H1 (cell line): ENCODE data around the gene TGFA. TPM values are rescaled to one million over a fixed set of nuclear protein-coding genes. Genes with fewer than 3 reads are reported as not detected.

Experiments
- CTCF ChIA-PET: fragments of 300-600 bp; sonication (Branson Sonifier 250); formaldehyde crosslinking; loops from one replicate; lab custom pipeline; 2021; ENCODE audit not compliant: partially characterized antibody; lab: Charles Lee
- POLR2A ChIA-PET: fragments of 300-600 bp; sonication (Branson Sonifier 250); formaldehyde crosslinking; loops from one replicate; lab custom pipeline; 2021; ENCODE audit warnings: inconsistent platforms; ENCODE audit not compliant: partially characterized antibody; lab: Charles Lee
- DNase-seq, 2 experiments: peaks; one replicate each; pipeline versions ENCODE4 v3.0.0 to v3.0.0-alpha.2; 2010 to 2022; ENCODE audit warnings: low spot score in 2 of 2, low read depth in 1 of 2, mixed read lengths in 1 of 2
- FAIRE-seq: peaks from 2 replicates; lab custom pipeline; 2011; peaks lifted over from hg19 to GRCh38; lab: Jason Lieb, UNC
- H2AFZ ChIP-seq: 2 replicates; pipeline ENCODE4 v1.8.1; 2012; ENCODE audit warnings: low read length, inconsistent platforms
- H2AK5ac ChIP-seq: 2 replicates; pipeline ENCODE4 v1.6.1; 2013; ENCODE audit warnings: low read depth, low read length
- H2BK120ac ChIP-seq: replicated peaks from 2 replicates; pipeline ENCODE3; 2013; ENCODE audit warnings: low read depth, low read length, inconsistent platforms
- H2BK12ac ChIP-seq: 2 replicates; pipeline ENCODE4 v1.6.1; 2013; ENCODE audit warnings: low read depth, low read length
- H2BK15ac ChIP-seq: 2 replicates; pipeline ENCODE4 v1.6.1; 2013; ENCODE audit warnings: low read length
- H2BK20ac ChIP-seq: 2 replicates; pipeline ENCODE4 v1.6.1; 2013; ENCODE audit warnings: low read length
- H2BK5ac ChIP-seq: 2 replicates; pipeline ENCODE4 v1.6.1; 2013; ENCODE audit warnings: low read depth, low read length
- H3K14ac ChIP-seq: 2 replicates; pipeline ENCODE4 v1.6.1; 2013; ENCODE audit warnings: inconsistent platforms; ENCODE audit not compliant: insufficient read length
- H3K18ac ChIP-seq: 2 replicates; pipeline ENCODE4 v1.6.1; 2013; ENCODE audit warnings: low read length; ENCODE audit errors: extremely low read depth
- H3K23ac ChIP-seq: 2 replicates; pipeline ENCODE4 v1.6.1; 2013; ENCODE audit warnings: inconsistent platforms; ENCODE audit not compliant: insufficient read length
- H3K23me2 ChIP-seq: 2 replicates; pipeline ENCODE4 v1.6.1; 2013; ENCODE audit warnings: low read depth, low read length
- H3K27ac ChIP-seq: 2 replicates; pipeline ENCODE4 v1.6.1; 2011; ENCODE audit warnings: low read depth, low read length, inconsistent platforms
- H3K27me3 ChIP-seq, 4 experiments: replicated peaks in 1 of 4; 1 replicate in 1 of 4; 2 replicates in 3 of 4; pipeline versions ENCODE4 v1.6.1 to v1.8.1; 2011 to 2013; ENCODE audit warnings: low read length in 3 of 4, mild to moderate bottlenecking in 3 of 4, inconsistent platforms in 2 of 4, mixed read lengths in 2 of 4, moderate library complexity in 1 of 4; ENCODE audit not compliant: control insufficient read depth in 3 of 4, insufficient read depth in 3 of 4; ENCODE audit errors: extremely low read depth in 1 of 4
- H3K36me3 ChIP-seq, 4 experiments: 2 replicates each; pipeline versions ENCODE4 v1.6.1 to v1.8.1; 2011 to 2013; ENCODE audit warnings: mild to moderate bottlenecking in 4 of 4, low read length in 3 of 4, moderate library complexity in 2 of 4, control low read depth in 1 of 4, inconsistent platforms in 1 of 4; ENCODE audit not compliant: insufficient read depth in 4 of 4, control insufficient read depth in 2 of 4
- H3K4ac ChIP-seq: replicated peaks from 2 replicates; pipeline ENCODE3; 2013; ENCODE audit warnings: low read length, low read depth, mixed read lengths, inconsistent platforms; ENCODE audit not compliant: insufficient read length
- H3K4me1 ChIP-seq, 4 experiments: replicated peaks in 1 of 4; 1 replicate in 1 of 4; 2 replicates in 3 of 4; pipeline versions ENCODE4 v1.6.1 to v1.8.1; 2011 to 2013; ENCODE audit warnings: low read length in 3 of 4, inconsistent platforms in 2 of 4, mixed read lengths in 1 of 4; ENCODE audit not compliant: insufficient read depth in 4 of 4, control insufficient read depth in 3 of 4
- H3K4me2 ChIP-seq, 2 experiments: 2 replicates each; pipeline versions ENCODE4 v1.6.1 to v1.8.1; 2011 to 2013; ENCODE audit warnings: low read depth in 2 of 2, low read length in 2 of 2, control low read depth in 1 of 2, inconsistent platforms in 1 of 2, mild to moderate bottlenecking in 1 of 2; ENCODE audit not compliant: insufficient read depth in 1 of 2
- H3K4me3 ChIP-seq, 4 experiments: fragments of 200-600, 300-600 bp in 1 of 4; sonication (generic), shearing (Covaris generic), sonication (Bioruptor Twin) in 1 of 4; 2 replicates each; pipeline versions ENCODE4 v1.5.1 to v1.8.1; 2011 to 2016; ENCODE audit warnings: low read length in 4 of 4, low read depth in 3 of 4, control low read depth in 2 of 4, inconsistent platforms in 2 of 4, mild to moderate bottlenecking in 2 of 4, mixed read lengths in 1 of 4, moderate library complexity in 1 of 4; ENCODE audit not compliant: insufficient read depth in 2 of 4; ENCODE audit errors: extremely low read depth in 1 of 4
- H3K56ac ChIP-seq: replicated peaks from 2 replicates; pipeline ENCODE3; 2013; ENCODE audit warnings: low read depth, mild to moderate bottlenecking, mixed read lengths, low read length, inconsistent platforms; ENCODE audit not compliant: insufficient read length
- H3K79me1 ChIP-seq: 2 replicates; pipeline ENCODE4 v1.6.1; 2013; ENCODE audit warnings: low read depth, low read length, control low read depth
- H3K79me2 ChIP-seq, 2 experiments: 2 replicates each; pipeline versions ENCODE4 v1.6.1 to v1.8.1; 2012 to 2013; ENCODE audit warnings: low read length in 2 of 2, mild to moderate bottlenecking in 2 of 2, inconsistent platforms in 1 of 2; ENCODE audit not compliant: insufficient read depth in 2 of 2, control insufficient read depth in 1 of 2
- H3K9ac ChIP-seq, 4 experiments: replicated peaks in 1 of 4; 1 replicate in 1 of 4; 2 replicates in 3 of 4; pipeline versions ENCODE4 v1.6.1 to v1.8.1; 2011 to 2013; ENCODE audit warnings: low read depth in 3 of 4, low read length in 3 of 4, control low read depth in 2 of 4, mild to moderate bottlenecking in 2 of 4, moderate library complexity in 2 of 4, inconsistent platforms in 1 of 4; ENCODE audit errors: extremely low read depth in 1 of 4
- H3K9me3 ChIP-seq, 2 experiments: 2 replicates each; pipeline versions ENCODE4 v1.6.1 to v1.8.1; 2012 to 2013; ENCODE audit warnings: mild to moderate bottlenecking in 2 of 2, moderate library complexity in 2 of 2, control low read depth in 1 of 2, inconsistent platforms in 1 of 2, low read depth in 1 of 2, low read length in 1 of 2, mixed read lengths in 1 of 2; ENCODE audit not compliant: insufficient read depth in 2 of 2
- H4K20me1 ChIP-seq, 2 experiments: replicated peaks in 1 of 2; 2 replicates each; pipeline versions ENCODE3 to v1.8.1; 2011 to 2013; ENCODE audit warnings: inconsistent platforms in 2 of 2, low read length in 2 of 2, mild to moderate bottlenecking in 1 of 2; ENCODE audit not compliant: insufficient read depth in 2 of 2, control insufficient read depth in 1 of 2
- H4K5ac ChIP-seq: 2 replicates; pipeline ENCODE4 v1.6.1; 2013; ENCODE audit warnings: low read length, low read depth, mixed read lengths, inconsistent platforms; ENCODE audit not compliant: insufficient read length
- H4K8ac ChIP-seq: 2 replicates; pipeline ENCODE4 v1.8.0; 2013; ENCODE audit warnings: mild to moderate bottlenecking, moderate library complexity, low read length, inconsistent platforms; ENCODE audit not compliant: insufficient read depth; ENCODE audit errors: extremely low read depth
- H4K91ac ChIP-seq: replicated peaks from 2 replicates; pipeline ENCODE3; 2013; ENCODE audit warnings: low read length, mixed read lengths, inconsistent platforms; ENCODE audit not compliant: insufficient read length
- ASH2L ChIP-seq: fragments of 200-600, 300-600 bp; sonication (generic); IDR thresholded peaks from one replicate; pipeline ENCODE4 v1.7.1; 2017; ENCODE audit warnings: low read length
- CBX5 ChIP-seq: fragments of 300-800, 300-1000 bp; sonication (generic); IDR thresholded peaks from 2 replicates; pipeline ENCODE4 v1.7.1; 2016; ENCODE audit warnings: antibody characterized with exemption, low read length, low read depth
- CREB1 ChIP-seq: IDR thresholded peaks from 2 replicates; pipeline ENCODE4 v1.6.1; 2012; ENCODE audit warnings: inconsistent platforms
- CTBP2 ChIP-seq: IDR thresholded peaks from 2 replicates; pipeline ENCODE4 v1.7.0; 2011; ENCODE audit warnings: borderline replicate concordance, mild to moderate bottlenecking, moderate library complexity, mixed read lengths, low read length; ENCODE audit not compliant: insufficient read depth, insufficient read length
- EP300 ChIP-seq, 2 experiments: IDR thresholded peaks; 1 replicate in 1 of 2; 2 replicates in 1 of 2; pipeline ENCODE4 v1.6.1; 2011 to 2012; ENCODE audit warnings: low read depth in 2 of 2, low read length in 2 of 2, mild to moderate bottlenecking in 2 of 2, borderline replicate concordance in 1 of 2, inconsistent platforms in 1 of 2, moderate library complexity in 1 of 2
- FOSL1 ChIP-seq: IDR thresholded peaks from 2 replicates; pipeline ENCODE4 v1.6.1; 2011; ENCODE audit warnings: mild to moderate bottlenecking, low read depth, low read length, moderate library complexity; ENCODE audit not compliant: insufficient read depth
- HDAC6 ChIP-seq: IDR thresholded peaks from one replicate; pipeline ENCODE4 v1.7.1; 2012; ENCODE audit warnings: low read depth, mild to moderate bottlenecking, inconsistent platforms, low read length, moderate library complexity
- KDM4A ChIP-seq: IDR thresholded peaks from one replicate; pipeline ENCODE4 v1.7.1; 2012; ENCODE audit warnings: low read depth, mild to moderate bottlenecking, moderate library complexity, low read length, inconsistent platforms; ENCODE audit not compliant: severe bottlenecking
- POLR2AphosphoS5 ChIP-seq: IDR thresholded peaks from 2 replicates; pipeline ENCODE4 v1.6.1; 2011; ENCODE audit warnings: low read depth, low read length
- RXRA ChIP-seq: IDR thresholded peaks from 2 replicates; pipeline ENCODE4 v1.6.1; 2011; ENCODE audit warnings: low read depth, mild to moderate bottlenecking, low read length, moderate library complexity; ENCODE audit not compliant: insufficient read depth
- SIRT6 ChIP-seq: IDR thresholded peaks from one replicate; pipeline ENCODE4 v1.7.1; 2012; ENCODE audit warnings: low read length, inconsistent platforms
- SRF ChIP-seq: IDR thresholded peaks from 2 replicates; pipeline ENCODE4 v1.6.1; 2011; ENCODE audit warnings: mild to moderate bottlenecking, low read depth, low read length, moderate library complexity
- TAF7 ChIP-seq: optimal IDR thresholded peaks from 2 replicates; pipeline ENCODE3; 2011; ENCODE audit warnings: low read depth, mild to moderate bottlenecking, inconsistent platforms, low read length, moderate library complexity, borderline replicate concordance
- WGBS, 2 experiments: shearing (Covaris generic) in 1 of 2; methylation state at CpG; one replicate each; pipeline versions ENCODE4 v1.1.6 to v1.1.7; 2013 to 2015; ENCODE audit warnings: low lambda C conversion rate in 2 of 2, mixed read lengths in 2 of 2, inconsistent platforms in 1 of 2, low coverage in 1 of 2, missing lambda C conversion rate in 1 of 2; ENCODE audit not compliant: insufficient replicate concordance in 2 of 2, insufficient coverage in 1 of 2, insufficient read length in 1 of 2; ENCODE audit errors: extremely low coverage in 1 of 2, missing lambda C conversion rate in 1 of 2; 5-methylcytosine and 5-hydroxymethylcytosine counted together
- polyA plus RNA-seq, 7 experiments: library from polyadenylated mRNA; depleted of rRNA in 3 of 7; stranded (reverse) in 5 of 7; unstranded in 2 of 7; fragments of >200 nt in 5 of 7; fragments of 200-250 nt in 2 of 7; gene quantifications; 1 replicate in 5 of 7; 2 replicates in 1 of 7; 4 replicates in 1 of 7; pipeline versions ENCODE4 v1.2.1 to v1.2.3, GENCODE V29; 2011 to 2013; ENCODE audit warnings: missing spikeins in 2 of 7, mixed read lengths in 2 of 7
- total RNA-seq: library from RNA; stranded (reverse); fragmentation: NEBNext Ultra II Directional; extraction: Animal tissue kit (Norgen Biotek cat#: 25700); gene quantifications from 2 replicates; pipeline ENCODE4 v1.2.1, GENCODE V29; 2021
- TF ChIP-seq, protein P1 (sequence below): IDR thresholded peaks from 2 replicates; pipeline ENCODE4 v1.6.1; 2012; ENCODE audit warnings: inconsistent platforms

Gene TGFA
- total and polyA plus RNA-seq, 2 of the 8 experiments (the other 6 are each of a cell fraction or from before 2014, with no cell fraction given) = 1.8 to 3.7 TPM

DNA sequence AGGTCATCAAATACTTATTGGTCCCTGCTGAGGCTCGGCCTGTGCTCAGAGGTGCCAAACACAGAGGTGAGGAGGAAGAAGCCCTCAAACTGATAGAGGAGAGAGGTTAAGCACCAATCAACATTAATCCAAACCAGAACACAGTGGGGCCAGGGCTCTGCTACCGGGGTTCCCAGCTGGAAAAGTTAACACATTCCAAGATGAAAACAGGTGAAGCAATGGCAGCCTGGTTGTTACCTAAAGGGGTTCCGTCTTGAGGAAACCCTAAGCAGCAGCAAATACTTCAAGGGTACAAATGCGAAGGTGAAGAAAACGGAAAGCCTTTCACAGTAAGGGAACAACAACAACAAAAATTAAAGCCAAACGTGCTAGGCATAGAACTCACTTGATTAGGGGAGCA is 5.4 kb downstream of the TGFA start:
- H2BK15ac ChIP-seq = no peak overlapping the region
- no peak overlapping the region for H3K18ac ChIP-seq
- WGBS, 2 experiments = 89% methylated on average over 6 of the region's 6 CpGs; no CpG with 5 or more reads in 1 of the 2 experiments
- H2BK5ac ChIP-seq = no peak overlapping the region
- H2BK12ac ChIP-seq = no peak overlapping the region
- no peak overlapping the region for H3K56ac ChIP-seq
- H3K4me3 ChIP-seq = no peak overlapping the region
- H4K20me1 ChIP-seq = peaks cover 3% of the 10 kb centered on the region in 2 experiments
- H3K27me3 ChIP-seq = peaks cover 6 to 30% (median 21%) of the 10 kb centered on the region in 4 experiments
- TF ChIP-seq, protein P1, sequence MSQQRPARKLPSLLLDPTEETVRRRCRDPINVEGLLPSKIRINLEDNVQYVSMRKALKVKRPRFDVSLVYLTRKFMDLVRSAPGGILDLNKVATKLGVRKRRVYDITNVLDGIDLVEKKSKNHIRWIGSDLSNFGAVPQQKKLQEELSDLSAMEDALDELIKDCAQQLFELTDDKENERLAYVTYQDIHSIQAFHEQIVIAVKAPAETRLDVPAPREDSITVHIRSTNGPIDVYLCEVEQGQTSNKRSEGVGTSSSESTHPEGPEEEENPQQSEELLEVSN = no peak
- TF ChIP-seq ASH2L (no peak), CREB1 (no peak), FOSL1 (no peak), CTBP2 (no peak), HDAC6 (no peak), TAF7 (no peak), SRF (no peak), CBX5 (no peak), RXRA (no peak), SIRT6 (no peak), EP300 (IDR thresholded peaks at IDR 0.05; ENCODE audit: borderline replicate concordance in 1 of 2, low read depth in 2 of 2, low read length in 2 of 2) (no peak), KDM4A (no peak), POLR2AphosphoS5 (no peak)
- no peak overlapping the region for H4K91ac ChIP-seq
- H4K8ac ChIP-seq = no peak overlapping the region
- no peak overlapping the region for H3K27ac ChIP-seq
- no peaks in the 10 kb centered on the region for H3K79me1 ChIP-seq
- no peak overlapping the region for H3K9ac ChIP-seq
- H3K14ac ChIP-seq = no peak overlapping the region
- no peaks in the 10 kb centered on the region for H3K9me3 ChIP-seq
- no peak overlapping the region for H3K4me2 ChIP-seq
- CTCF ChIA-PET = interaction anchor here (0.5 kb wide), 1 partner anchor 81 kb away, joined by 3 read pairs; no protein-coding TSS in a partner anchor
- no peak overlapping the region for H2BK20ac ChIP-seq
- no peak overlapping the region for H4K5ac ChIP-seq
- no peaks in the 10 kb centered on the region for H3K36me3 ChIP-seq
- no peaks in the 10 kb centered on the region; a peak in 1 of 7 replicates for H3K4me1 ChIP-seq
- H3K79me2 ChIP-seq = no peaks in the 10 kb centered on the region
- H2AFZ ChIP-seq = no peak overlapping the region
- POLR2A ChIA-PET = no interaction called here
- H3K4ac ChIP-seq = no peak overlapping the region
- peaks cover 9% of the 10 kb centered on the region; the same call in 1 of the 2 replicates for H3K23me2 ChIP-seq
- no peak for DNase-seq
- no peak overlapping the region for H2BK120ac ChIP-seq
- FAIRE-seq = no peak
- no peak overlapping the region for H2AK5ac ChIP-seq
- no peak overlapping the region for H3K23ac ChIP-seq
